GM12878 (cell line): Measurements from ENCODE around the gene PAK2. TPM values are rescaled to one million over a fixed set of nuclear protein-coding genes. Genes with fewer than 3 reads are reported as not detected.

Source experiments
- ATAC-seq: fragments of 200-7000 bp; cut with Tn5 transposase; 3 replicates; pipeline ENCODE4 v1.9.1; 2020; ENCODE audit warnings: mild to moderate bottlenecking, moderate library complexity
- BruUV-seq: library from RNA; stranded (reverse); fragments of 400-500 nt; replicated peaks from 2 replicates; lab custom pipeline; 2021; lab: Mats Ljungman, UMichigan
- CTCF ChIA-PET: fragments of 300-600 bp; sonication (Branson Sonifier 250); formaldehyde crosslinking; extraction: SDS; loops from one replicate; lab custom pipeline; 2021; ENCODE audit warnings: inconsistent platforms; lab: Yijun Ruan, JAX
- POLR2A ChIA-PET: fragments of 350-600 bp; formaldehyde crosslinking; extraction: SDS; loops from one replicate; lab custom pipeline; 2021; ENCODE audit warnings: inconsistent platforms; lab: Charles Lee
- RAD21 ChIA-PET: fragments of 300-600 bp; sonication (Branson Sonifier 250); formaldehyde crosslinking; loops from one replicate; lab custom pipeline; 2023; ENCODE audit warnings: antibody characterized with exemption; ENCODE audit not compliant: unreplicated experiment; lab: Charles Lee
- SMC1A ChIA-PET: fragments of 300-600 bp; sonication (Branson Sonifier 250); formaldehyde crosslinking; loops from one replicate; lab custom pipeline; 2023; ENCODE audit not compliant: unreplicated experiment, uncharacterized antibody; lab: Charles Lee
- DNase-seq: peaks from one replicate; pipeline ENCODE4 v3.0.0-alpha.2; 2011; ENCODE audit warnings: low read depth, low spot score
- FAIRE-seq: peaks from 3 replicates; lab custom pipeline; 2011; peaks lifted over from hg19 to GRCh38; lab: Jason Lieb, UNC
- H2AFZ ChIP-seq: 2 replicates; pipeline ENCODE4 v1.6.0; 2011; ENCODE audit warnings: low read depth, low read length, control low read depth; ENCODE audit not compliant: control insufficient read depth
- H3K27ac ChIP-seq: 2 replicates; pipeline ENCODE4 v1.5.1; 2011; ENCODE audit warnings: control low read depth; ENCODE audit not compliant: control insufficient read depth, insufficient read depth
- H3K27me3 ChIP-seq, 2 experiments: replicated peaks in 1 of 2; 2 replicates each; pipeline versions ENCODE4 v1.6.0 to v1.6.1; 2011; ENCODE audit warnings: low read length in 1 of 2; ENCODE audit not compliant: control insufficient read depth in 2 of 2, insufficient read depth in 2 of 2
- H3K36me3 ChIP-seq, 2 experiments: 2 replicates each; pipeline ENCODE4 v1.5.1; 2011; ENCODE audit warnings: low read length in 1 of 2; ENCODE audit not compliant: control insufficient read depth in 2 of 2, insufficient read depth in 2 of 2
- H3K4me1 ChIP-seq: 2 replicates; pipeline ENCODE4 v1.6.1; 2011; ENCODE audit warnings: mild to moderate bottlenecking, low read length, moderate library complexity, mixed read lengths; ENCODE audit not compliant: control insufficient read depth, insufficient read depth
- H3K4me2 ChIP-seq: 2 replicates; pipeline ENCODE4 v1.6.0; 2011; ENCODE audit warnings: control low read depth; ENCODE audit not compliant: control insufficient read depth, insufficient read depth
- H3K4me3 ChIP-seq: fragments of 200-600 bp; sonication (generic); 2 replicates; pipeline ENCODE4 v1.5.1; 2016
- H3K79me2 ChIP-seq: 2 replicates; pipeline ENCODE4 v1.6.0; 2011; ENCODE audit warnings: low read length; ENCODE audit not compliant: control insufficient read depth, insufficient read depth
- H3K9ac ChIP-seq: 2 replicates; pipeline ENCODE4 v1.8.0; 2011; ENCODE audit warnings: low read length, control low read depth, mixed read lengths; ENCODE audit not compliant: control insufficient read depth, insufficient read depth
- H3K9me3 ChIP-seq: replicated peaks from 3 replicates; pipeline ENCODE4 v1.5.1; 2011; ENCODE audit warnings: mild to moderate bottlenecking, low read length; ENCODE audit not compliant: control insufficient read depth, insufficient read depth
- H4K20me1 ChIP-seq: 2 replicates; pipeline ENCODE4 v1.6.0; 2011; ENCODE audit not compliant: control insufficient read depth, insufficient read depth
- CBFB ChIP-seq: IDR thresholded peaks from 2 replicates; pipeline ENCODE4 v1.6.1; 2016; ENCODE audit warnings: antibody characterized with exemption, low read depth
- CBX5 ChIP-seq: sonication (generic); IDR thresholded peaks from 2 replicates; pipeline ENCODE4 v1.6.1; 2016; ENCODE audit warnings: low read depth, moderate library complexity, mild to moderate bottlenecking, inconsistent platforms
- CHD2 ChIP-seq: IDR thresholded peaks from 2 replicates; pipeline ENCODE4 v1.6.1; 2011; ENCODE audit warnings: low read depth, low read length, improper control_type of control experiment, borderline replicate concordance
- CHD4 ChIP-seq: fragments of 200-600 bp; sonication (generic); IDR thresholded peaks from 2 replicates; pipeline ENCODE4 v1.6.1; 2016; ENCODE audit warnings: mild to moderate bottlenecking
- ESRRA ChIP-seq: IDR thresholded peaks from 2 replicates; pipeline ENCODE4 v1.6.1; 2012; ENCODE audit warnings: mild to moderate bottlenecking, low read length, improper control_type of control experiment
- MYC ChIP-seq: IDR thresholded peaks from 2 replicates; pipeline ENCODE4 v1.6.1; 2011; ENCODE audit warnings: mild to moderate bottlenecking, low read length, moderate library complexity, inconsistent platforms; ENCODE audit not compliant: insufficient read depth, insufficient replicate concordance, insufficient read length, severe bottlenecking
- REST ChIP-seq: IDR thresholded peaks from 2 replicates; pipeline ENCODE4 v1.6.1; 2012; ENCODE audit warnings: mild to moderate bottlenecking, low read depth, low read length
- ZBTB40 ChIP-seq: fragments of 450-650 bp; IDR thresholded peaks from 2 replicates; pipeline ENCODE4 v1.6.1; 2016; ENCODE audit warnings: mild to moderate bottlenecking, moderate library complexity, borderline replicate concordance
- WGBS: methylation state at CpG from one replicate; pipeline ENCODE4 v1.1.6; 2016; ENCODE audit warnings: low lambda C conversion rate; ENCODE audit not compliant: insufficient replicate concordance, insufficient coverage; ENCODE audit errors: missing lambda C conversion rate; 5-methylcytosine and 5-hydroxymethylcytosine counted together
- in situ Hi-C: fragments of 300-500 bp; cut with MboI; formaldehyde crosslinking; loops from 9 replicates; pipeline ENCODE4 v1.14.3; 2018; ENCODE audit warnings: mixed read lengths
- intact Hi-C: fragments of 100-400 bp; cut with micrococcal nuclease; formaldehyde crosslinking; loops from one replicate; pipeline ENCODE4 v1.14.2; 2022; ENCODE audit not compliant: unreplicated experiment
- polyA plus RNA-seq, 11 experiments: library from polyadenylated mRNA; depleted of rRNA in 4 of 11; unstranded in 6 of 11; stranded (reverse) in 5 of 11; fragments of >200 nt; fragmentation: Nextera tagmentation in 4 of 11; fragmentation: Illumina TruSeq in 1 of 11; extraction: Ambion mirVana in 4 of 11; extraction: Trizol in 1 of 11; gene quantifications; 1 replicate in 1 of 11; 2 replicates in 10 of 11; pipeline versions ENCODE4 v1.2.1 to v1.2.3, GENCODE V29; 2011 to 2016; ENCODE audit warnings: inconsistent platforms in 2 of 11, missing spikeins in 2 of 11, low read depth in 1 of 11
- total RNA-seq, 4 experiments: library from RNA; depleted of rRNA in 3 of 4; stranded (reverse); fragments of >200 nt in 3 of 4; fragmentation: Illumina TruSeq in 1 of 4; extraction: Trizol in 1 of 4; gene quantifications; 2 replicates each; pipeline versions ENCODE4 v1.2.1 to v1.2.3, GENCODE V29; 2013 to 2021

Gene PAK2
- total and polyA plus RNA-seq, 10 of the 15 experiments (the other 5 are each of a cell fraction or from before 2014, with no cell fraction given), result 9.0 to 59.1 (median 27.0) TPM

DNA sequence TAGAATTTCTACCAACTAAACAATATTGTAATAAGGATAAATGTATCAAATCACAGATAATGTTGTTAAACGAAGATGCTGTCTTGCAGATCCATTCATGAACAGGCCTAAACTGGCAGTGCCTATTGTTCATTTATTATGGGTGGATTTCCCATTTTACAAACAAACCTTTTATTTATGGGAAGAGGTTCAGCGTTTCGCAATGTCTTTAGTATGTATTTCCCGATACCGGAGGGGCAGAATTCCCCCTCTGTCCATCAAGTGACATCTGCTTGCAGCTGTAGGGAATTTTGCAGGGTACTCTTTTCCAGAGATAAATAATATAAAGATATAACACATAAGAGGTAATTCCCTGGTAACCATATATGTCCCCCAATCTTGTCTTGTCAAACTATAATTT is 33.3 kb upstream of the PAK2 start (continued):
- TF ChIP-seq MYC, result no peak
- no peak for TF ChIP-seq ZBTB40
- TF ChIP-seq CHD4, result no peak

DNA sequence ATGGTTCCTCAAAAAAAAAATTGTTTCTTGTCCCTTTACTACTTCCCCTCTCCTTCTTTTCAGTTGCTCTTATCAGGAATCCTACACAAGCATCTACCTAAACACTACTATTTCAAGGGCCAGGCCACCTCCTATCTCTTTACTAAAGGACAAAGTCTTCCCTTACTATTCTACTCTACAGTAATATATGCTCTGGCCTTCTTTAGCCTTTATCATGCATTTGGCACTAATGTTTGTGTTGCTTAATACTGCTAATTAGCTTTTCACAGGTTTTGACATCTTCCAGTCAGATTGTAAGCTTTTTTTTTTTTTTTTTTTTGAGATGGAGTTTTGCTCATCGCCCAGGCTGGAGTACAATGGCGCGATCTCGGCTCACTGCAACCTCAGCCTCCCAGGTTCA is 32.9 kb upstream of the PAK2 start:
- ATAC-seq (no peak), DNase-seq (no peak), FAIRE-seq (no peak)
- H3K4me2 ChIP-seq, result no peak overlapping the region
- in situ Hi-C loops (no loop called here), intact Hi-C loops (no loop called here)
- no TSS peak for BruUV-seq
- H3K27ac ChIP-seq, result no peak overlapping the region
- ChIA-PET CTCF (interaction anchor here (1.1 kb wide), 1 partner anchor 99 kb away, joined by 3 read pairs; no protein-coding TSS in a partner anchor), RAD21 (interaction anchor here (0.6 to 1.4 kb wide), 2 partner anchors 22 to 955 kb away, joined by 3 to 5 read pairs; no protein-coding TSS in a partner anchor), SMC1A (interaction anchor here (1.6 kb wide), 1 partner anchor 11 kb away, joined by 4 read pairs; no protein-coding TSS in a partner anchor), POLR2A (interaction anchor here (1.0 kb wide), 1 partner anchor 10 kb away, joined by 3 read pairs; no protein-coding TSS in a partner anchor)
- no peak overlapping the region for H2AFZ ChIP-seq
- no peaks in the 10 kb centered on the region for H4K20me1 ChIP-seq
- H3K4me1 ChIP-seq, result no peaks in the 10 kb centered on the region
- no peaks in the 10 kb centered on the region for H3K9me3 ChIP-seq
- H3K79me2 ChIP-seq, result no peaks in the 10 kb centered on the region
- no peak overlapping the region for H3K4me3 ChIP-seq
- no peaks in the 10 kb centered on the region for H3K27me3 ChIP-seq
- H3K36me3 ChIP-seq, result no peaks in the 10 kb centered on the region; a peak in 1 of 4 replicates
- WGBS, result 100% methylated on average over 1 of the region's 4 CpGs
- no peak overlapping the region for H3K9ac ChIP-seq
- TF ChIP-seq CHD2 (no peak), ESRRA (no peak), CBX5 (no peak), CBFB (no peak), REST (no peak), ZBTB40 (no peak)
